Endodermal cell (in vitro differentiated cells): ENCODE measurements around the gene TBL2. TPM values are rescaled to one million over a fixed set of nuclear protein-coding genes. Genes with fewer than 3 reads are reported as not detected.

ENCODE experiments used
- DNase-seq: peaks from one replicate; pipeline ENCODE4 v3.0.0-alpha.2; 2017
- H3K27ac ChIP-seq: 2 replicates; pipeline ENCODE4 v1.5.1; 2013; ENCODE audit warnings: mild to moderate bottlenecking, low read depth, low read length, moderate library complexity
- H3K27me3 ChIP-seq: 2 replicates; pipeline ENCODE4 v1.6.1; 2013; ENCODE audit warnings: mild to moderate bottlenecking, low read length, moderate library complexity; ENCODE audit not compliant: insufficient read depth, control insufficient read depth, poor library complexity, severe bottlenecking
- H3K36me3 ChIP-seq: 2 replicates; pipeline ENCODE4 v1.7.0; 2013; ENCODE audit warnings: mild to moderate bottlenecking, low read length, moderate library complexity; ENCODE audit not compliant: control insufficient read depth, insufficient read depth
- H3K4me1 ChIP-seq: one replicate; pipeline ENCODE4 v1.7.0; 2013; ENCODE audit warnings: low read length; ENCODE audit not compliant: control insufficient read depth, insufficient read depth
- H3K4me3 ChIP-seq: 2 replicates; pipeline ENCODE4 v1.5.1; 2013; ENCODE audit warnings: mild to moderate bottlenecking, low read length, moderate library complexity
- H3K9ac ChIP-seq: 2 replicates; pipeline ENCODE4 v1.6.1; 2013; ENCODE audit warnings: mild to moderate bottlenecking, low read length, moderate library complexity; ENCODE audit not compliant: poor library complexity, severe bottlenecking; ENCODE audit errors: extremely low read depth
- H3K9me3 ChIP-seq: 2 replicates; pipeline ENCODE4 v1.6.1; 2013; ENCODE audit warnings: mild to moderate bottlenecking, low read length, moderate library complexity; ENCODE audit not compliant: control insufficient read depth
- H3K27ac Mint-ChIP-seq: 2 replicates; pipeline ENCODE4 v1.8.0; 2020; ENCODE audit warnings: mixed read lengths
- H3K27me3 Mint-ChIP-seq: 2 replicates; pipeline ENCODE4 v1.8.0; 2021; ENCODE audit warnings: mild to moderate bottlenecking, mixed read lengths; ENCODE audit not compliant: insufficient read depth
- H3K36me3 Mint-ChIP-seq: 2 replicates; pipeline ENCODE4 v1.8.0; 2020; ENCODE audit warnings: low read depth, mixed read lengths
- H3K4me1 Mint-ChIP-seq: 2 replicates; pipeline ENCODE4 v1.8.0; 2020; ENCODE audit warnings: mixed read lengths
- H3K4me3 Mint-ChIP-seq: 2 replicates; pipeline ENCODE4 v1.8.0; 2020; ENCODE audit warnings: mild to moderate bottlenecking, moderate library complexity, mixed read lengths
- H3K9me3 Mint-ChIP-seq: 2 replicates; pipeline ENCODE4 v1.8.0; 2020; ENCODE audit warnings: mild to moderate bottlenecking, mixed read lengths
- CTCF ChIP-seq: fragments of 200-600 bp; sonication (generic); conservative IDR thresholded peaks from 2 replicates; pipeline ENCODE4 v1.5.0; 2021; ENCODE audit warnings: antibody characterized with exemption, mild to moderate bottlenecking
- WGBS, 2 experiments: methylation state at CpG; one replicate each; pipeline versions ENCODE4 v1.1.5 to v1.1.7; 2013; ENCODE audit warnings: missing lambda C conversion rate in 2 of 2, mixed read lengths in 1 of 2; ENCODE audit not compliant: insufficient coverage in 1 of 2, insufficient read length in 1 of 2; 5-methylcytosine and 5-hydroxymethylcytosine counted together
- long read RNA-seq, 4 experiments: library from polyadenylated mRNA in 2 of 4; library from RNA in 1 of 4; library from capped mRNA in 1 of 4; stranded (forward) in 3 of 4; unstranded in 1 of 4; transcript quantifications; one replicate each; pipeline ENCODE4 v2.0.0, GENCODE V29; 2020 to 2021; ENCODE audit warnings: inconsistent platforms in 1 of 4
- polyA plus RNA-seq, 2 experiments: library from polyadenylated mRNA; stranded (reverse); fragments of 50-300 nt; gene quantifications; one replicate each; pipeline ENCODE4 v1.2.3, GENCODE V29; 2013
- total RNA-seq, 2 donors: library from RNA; stranded (reverse); fragmentation: NEBNext Ultra II Directional in 1 of 2; extraction: Animal tissue kit (Norgen Biotek cat#: 25700) in 1 of 2; gene quantifications; 2 replicates in 1 of 2; 3 replicates in 1 of 2; pipeline ENCODE4 v1.2.1, GENCODE V29; 2021

TBL2 gene
- 10 to 100 TPM; 55.7 to 59.7 TPM for total RNA-seq
- 43.4 TPM for polyA plus RNA-seq (2013, experiment 1 of 2)
- polyA plus RNA-seq (2013, experiment 2 of 2): 37.8 TPM
- long read RNA-seq, experiment 1, full-length matches to known transcripts: 17 of 24 reads
- long read RNA-seq, experiment 1, partial matches to known transcripts: 1 of 24 reads
- long read RNA-seq, experiment 1, other reads (novel, unspliced or antisense): 6 of 24 reads
- long read RNA-seq, experiment 2, full-length matches to known transcripts: 94 of 122 reads
- long read RNA-seq, experiment 2, partial matches to known transcripts: 5 of 122 reads
- long read RNA-seq, experiment 2, other reads (novel, unspliced or antisense): 23 of 122 reads
- long read RNA-seq, experiment 3, full-length matches to known transcripts: 280 of 316 reads
- long read RNA-seq, experiment 3, partial matches to known transcripts: 11 of 316 reads
- long read RNA-seq, experiment 3, other reads (novel, unspliced or antisense): 25 of 316 reads
- long read RNA-seq, experiment 4, full-length matches to known transcripts: 36 of 38 reads
- long read RNA-seq, experiment 4, partial matches to known transcripts: 0 of 38 reads
- long read RNA-seq, experiment 4, other reads (novel, unspliced or antisense): 2 of 38 reads

DNA sequence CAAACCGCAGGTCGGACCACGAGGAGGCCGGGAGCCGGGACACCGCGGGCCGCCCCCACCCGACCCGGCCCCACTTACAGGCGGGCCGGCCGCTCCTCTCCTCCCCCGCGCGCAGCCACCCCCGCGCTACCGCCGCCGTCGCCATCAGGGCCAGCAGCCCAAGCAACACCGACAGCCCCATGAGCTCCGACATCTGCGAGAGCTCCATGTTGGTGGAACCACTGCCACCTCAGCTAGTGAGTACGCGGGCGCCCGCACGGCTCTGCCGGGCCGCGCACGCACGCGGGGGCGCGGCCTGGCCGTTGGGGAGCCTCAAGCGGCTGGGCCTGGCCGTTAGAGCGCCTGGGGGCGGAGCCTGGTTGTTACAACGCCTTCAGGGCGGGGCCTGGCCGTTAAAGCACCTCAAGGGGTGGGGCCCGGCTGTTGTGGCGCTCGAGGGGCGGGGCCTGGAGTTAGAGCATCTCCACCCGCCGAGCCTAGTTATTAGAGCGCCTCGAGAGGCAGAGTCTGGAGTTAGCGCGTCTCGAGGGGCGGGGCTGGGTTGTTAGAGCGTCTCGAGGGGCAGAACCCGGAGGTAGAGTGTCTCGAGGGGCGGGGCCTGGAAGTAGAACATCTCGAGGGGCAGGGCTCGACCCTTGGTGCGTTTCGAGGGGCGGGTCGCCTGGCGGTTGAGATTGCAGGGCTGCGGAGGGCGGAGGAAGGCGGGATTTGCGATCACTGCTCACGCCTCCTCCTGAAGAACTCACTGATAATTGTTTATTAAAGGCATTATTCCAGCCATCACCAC lies at the start of gene TBL2:
TBL2 (minus strand) TSS at position 238 of the 787 bp plus-strand sequence; CDS start at position 208, 30 bp downstream.
- Histone ChIP-seq H3K27ac (peak within 1 kb of the TSS; percentile 81), H3K9me3 (no peaks in the 10 kb centered on the region), H3K4me3 (peak within 1 kb of the TSS; percentile 100), H3K4me1 (peaks cover 4% of the 10 kb centered on the region), H3K36me3 (peaks cover 19% of the 10 kb centered on the region), H3K27me3 (peaks cover 9% of the 10 kb centered on the region), H3K9ac (peak within 1 kb of the TSS; percentile 86)
- 0 to 1% methylated on average over 29 to 75 of the region's 75 CpGs for WGBS, 2 experiments
- peak; percentile 99 for DNase-seq
- peaks cover 31% of the 10 kb centered on the region for H3K27me3 Mint-ChIP-seq
- H3K36me3 Mint-ChIP-seq: peaks cover 19% of the 10 kb centered on the region
- no peak for TF ChIP-seq CTCF
- H3K4me1 Mint-ChIP-seq: peaks cover 19% of the 10 kb centered on the region
- H3K27ac Mint-ChIP-seq: peak within 1 kb of the TSS; percentile 95
- peak within 1 kb of the TSS; percentile 81 for H3K4me3 Mint-ChIP-seq
- no peaks in the 10 kb centered on the region for H3K9me3 Mint-ChIP-seq

- peak; percentile 45 for TF ChIP-seq CTCF
- no peak overlapping the region for H3K27ac ChIP-seq
- no peaks in the 10 kb centered on the region for H3K9me3 Mint-ChIP-seq
- no peak overlapping the region for H3K27ac Mint-ChIP-seq
- no peaks in the 10 kb centered on the region for H3K4me1 Mint-ChIP-seq
- H3K4me3 ChIP-seq: no peak overlapping the region
- peaks cover 45% of the 10 kb centered on the region for H3K27me3 ChIP-seq
- DNase-seq: no peak
- H3K4me1 ChIP-seq: peaks cover 4% of the 10 kb centered on the region
- no peaks in the 10 kb centered on the region for H3K9me3 ChIP-seq
- WGBS, 2 experiments: 38 to 79% methylated on average over 2 to 3 of the region's 3 CpGs
- H3K27me3 Mint-ChIP-seq: peaks cover 66% of the 10 kb centered on the region
- H3K4me3 Mint-ChIP-seq: no peak overlapping the region
- no peaks in the 10 kb centered on the region for H3K36me3 Mint-ChIP-seq
- no peaks in the 10 kb centered on the region for H3K36me3 ChIP-seq
- H3K9ac ChIP-seq: no peak overlapping the region
Measured at GRCh38 chr7:73626814-73627213, 48.4 kb upstream of the TBL2 start.

- peaks cover 64% of the 10 kb centered on the region for H3K27me3 Mint-ChIP-seq
- no peak overlapping the region for H3K27ac Mint-ChIP-seq
- Histone ChIP-seq H3K4me1 (peaks cover 4% of the 10 kb centered on the region), H3K36me3 (no peaks in the 10 kb centered on the region), H3K27ac (no peak overlapping the region), H3K9ac (no peak overlapping the region), H3K9me3 (no peaks in the 10 kb centered on the region), H3K4me3 (no peak overlapping the region), H3K27me3 (peaks cover 45% of the 10 kb centered on the region)
- no peak overlapping the region for H3K4me3 Mint-ChIP-seq
- WGBS, 2 experiments: 93 to 94% methylated on average over 11 of the region's 11 CpGs
- H3K4me1 Mint-ChIP-seq: no peaks in the 10 kb centered on the region
- no peaks in the 10 kb centered on the region for H3K36me3 Mint-ChIP-seq
- no peaks in the 10 kb centered on the region for H3K9me3 Mint-ChIP-seq
- no peak for TF ChIP-seq CTCF
- DNase-seq: no peak
Measured at GRCh38 chr7:73625276-73625675, 46.9 kb upstream of the TBL2 start.
